Measurements from ENCODE around the gene SMS.

Gene SMS

GRCh38 chrX:21940356-21940829 is at the start of gene SMS:
SMS (plus strand) TSS chrX:21940709; CDS start chrX:21940825, 116 bp downstream.
- in situ Hi-C loops (cut with MboI; ENCODE audit: low sequenced_read_pairs) = no loop called here

- in situ Hi-C loops (cut with MboI; ENCODE audit: low sequenced_read_pairs) = no loop called here
Measured at GRCh38 chrX:21905313-21905712, 35.2 kb upstream of the SMS start.

- in situ Hi-C loops (cut with MboI; ENCODE audit: low sequenced_read_pairs) = no loop called here
Measured at GRCh38 chrX:21905953-21906352, 34.6 kb upstream of the SMS start.

GRCh38 chrX:21907260-21907659 is 33.2 kb upstream of the SMS start:
- in situ Hi-C loops (cut with MboI; ENCODE audit: low sequenced_read_pairs) = no loop called here

- in situ Hi-C loops (cut with MboI; ENCODE audit: low sequenced_read_pairs) = no loop called here
Measured at GRCh38 chrX:21911481-21911880, 29.0 kb upstream of the SMS start.

GRCh38 chrX:21912220-21912619 is 28.3 kb upstream of the SMS start:
- in situ Hi-C loops (cut with MboI; ENCODE audit: low sequenced_read_pairs) = no loop called here

GRCh38 chrX:21912989-21913388 is 27.5 kb upstream of the SMS start:
- in situ Hi-C loops (cut with MboI; ENCODE audit: low sequenced_read_pairs) = no loop called here

GRCh38 chrX:21926116-21926515 is 14.4 kb upstream of the SMS start:
- in situ Hi-C loops (cut with MboI; ENCODE audit: low sequenced_read_pairs) = no loop called here

- in situ Hi-C loops (cut with MboI; ENCODE audit: low sequenced_read_pairs) = no loop called here
Measured at GRCh38 chrX:21926527-21927278, 13.8 kb upstream of the SMS start.

- in situ Hi-C loops (cut with MboI; ENCODE audit: low sequenced_read_pairs) = no loop called here
Measured at GRCh38 chrX:21929209-21929608, 11.3 kb upstream of the SMS start.

- in situ Hi-C loops (cut with MboI; ENCODE audit: low sequenced_read_pairs) = no loop called here
Measured at GRCh38 chrX:21930986-21931385, 9.5 kb upstream of the SMS start.

GRCh38 chrX:21932292-21933002 is 8.1 kb upstream of the SMS start:
- in situ Hi-C loops (cut with MboI; ENCODE audit: low sequenced_read_pairs) = no loop called here

- in situ Hi-C loops (cut with MboI; ENCODE audit: low sequenced_read_pairs) = no loop called here
Measured at GRCh38 chrX:21933077-21933476, 7.4 kb upstream of the SMS start.

- in situ Hi-C loops (cut with MboI; ENCODE audit: low sequenced_read_pairs) = no loop called here
Measured at GRCh38 chrX:21934414-21934813, 6.1 kb upstream of the SMS start.

GRCh38 chrX:21939906-21940305 is 603 bp upstream of the SMS start:
- in situ Hi-C loops (cut with MboI; ENCODE audit: low sequenced_read_pairs) = no loop called here

- in situ Hi-C loops (cut with MboI; ENCODE audit: low sequenced_read_pairs) = no loop called here
Measured at GRCh38 chrX:21943460-21944135, 3.1 kb downstream of the SMS start.

- in situ Hi-C loops (cut with MboI; ENCODE audit: low sequenced_read_pairs) = no loop called here
Measured at GRCh38 chrX:21944136-21944615, 3.7 kb downstream of the SMS start.

GRCh38 chrX:21946925-21947641 is 6.6 kb downstream of the SMS start:
- in situ Hi-C loops (cut with MboI; ENCODE audit: low sequenced_read_pairs) = no loop called here

GRCh38 chrX:21947671-21948070 is 7.2 kb downstream of the SMS start:
- in situ Hi-C loops (cut with MboI; ENCODE audit: low sequenced_read_pairs) = no loop called here

- in situ Hi-C loops (cut with MboI; ENCODE audit: low sequenced_read_pairs) = no loop called here
Measured at GRCh38 chrX:21948897-21949578, 8.5 kb downstream of the SMS start.

Measured in HL-60/S4 treated with retinoic acid at 250 ng/mL for 4 days and 3 days (cell line).